ENCODE results near the gene ITM2B. TPM values are rescaled to one million over a fixed set of nuclear protein-coding genes. Genes with fewer than 3 reads are reported as not detected.

Gene ITM2B
- total and polyA plus RNA-seq, 10 of the 15 experiments (the other 5 are each of a cell fraction or from before 2014, with no cell fraction given): 2.5 to 18.1 (median 4.9) TPM

GRCh38 chr13:48273346-48273745 is 40.3 kb downstream of the ITM2B start:
- SMC1A ChIA-PET (ENCODE audit: uncharacterized antibody, unreplicated experiment): interaction anchor here (0.6 to 0.8 kb wide), 2 partner anchors 11 to 327 kb away, joined by 3 to 4 read pairs; no protein-coding TSS in a partner anchor
- in situ Hi-C loops (cut with MboI): no loop called here

GRCh38 chr13:48275507-48275906 is 42.5 kb downstream of the ITM2B start:
- Histone ChIP-seq H3K4me3 (no peak overlapping the region), H2AFZ (ENCODE audit: control insufficient read depth, low read depth, low read length) (no peak overlapping the region), H3K36me3 (ENCODE audit: control insufficient read depth in 2 of 2, insufficient read depth in 2 of 2, low read length in 1 of 2) (no peaks in the 10 kb centered on the region), H3K9ac (ENCODE audit: control insufficient read depth, insufficient read depth, low read length) (no peak overlapping the region), H3K79me2 (ENCODE audit: control insufficient read depth, insufficient read depth, low read length) (no peaks in the 10 kb centered on the region), H3K27me3 (replicated peaks in 1 of 2; ENCODE audit: control insufficient read depth in 2 of 2, insufficient read depth in 2 of 2, low read length in 1 of 2) (peaks cover 0 to 10% of the 10 kb centered on the region in 2 experiments; a peak in 2 of 4 replicates), H4K20me1 (ENCODE audit: control insufficient read depth, insufficient read depth) (no peaks in the 10 kb centered on the region), H3K9me3 (replicated peaks; ENCODE audit: control insufficient read depth, insufficient read depth, low read length) (no peaks in the 10 kb centered on the region), H3K4me1 (ENCODE audit: control insufficient read depth, insufficient read depth, low read length) (no peaks in the 10 kb centered on the region), H3K27ac (ENCODE audit: control insufficient read depth, insufficient read depth) (no peak overlapping the region), H3K4me2 (ENCODE audit: control insufficient read depth, insufficient read depth) (no peak overlapping the region)
- RAD21 ChIA-PET (ENCODE audit: unreplicated experiment): no interaction called here
- SMC1A ChIA-PET (ENCODE audit: uncharacterized antibody, unreplicated experiment): no interaction called here
- POLR2A ChIA-PET: no interaction called here
- no peak for FAIRE-seq
- no peak for DNase-seq (ENCODE audit: low read depth, low spot score)
- intact Hi-C loops (cut with micrococcal nuclease; ENCODE audit: unreplicated experiment): no loop called here
- 9% methylated on average over 4 of the region's 4 CpGs for WGBS (ENCODE audit: insufficient coverage, insufficient replicate concordance, low lambda C conversion rate, missing lambda C conversion rate)
- no TSS peak for BruUV-seq (replicated peaks)
- no peak for ATAC-seq
- CTCF ChIA-PET: no interaction called here
- in situ Hi-C loops (cut with MboI): no loop called here
- TF ChIP-seq PRDM15 (CRISPR knock-in tag; IDR thresholded peaks at IDR 0.05): no peak
- TF ChIP-seq EZH2 (IDR thresholded peaks at IDR 0.05; ENCODE audit: borderline replicate concordance, control insufficient read depth, low read depth, low read length): no peak
- no peak for TF ChIP-seq TAF1 (IDR thresholded peaks at IDR 0.05; ENCODE audit: borderline replicate concordance, low read depth, low read length)
- no peak for TF ChIP-seq ETV6 (conservative IDR thresholded peaks at IDR 0.05 in 1 of 2, IDR thresholded peaks at IDR 0.05 in 1 of 2; ENCODE audit: borderline replicate concordance in 1 of 2, low read depth in 1 of 2)
- no peak for TF ChIP-seq KLF5 (IDR thresholded peaks at IDR 0.05; ENCODE audit: partially characterized antibody)
- TF ChIP-seq NR2C1 (IDR thresholded peaks at IDR 0.05): no peak
- TF ChIP-seq BCL11A (IDR thresholded peaks at IDR 0.05; ENCODE audit: low read depth, low read length): no peak
- TF ChIP-seq TCF12 (IDR thresholded peaks at IDR 0.05; ENCODE audit: low read depth, low read length): no peak
- TF ChIP-seq EP300 (IDR thresholded peaks at IDR 0.05; ENCODE audit: borderline replicate concordance in 1 of 2, control insufficient read depth in 1 of 2, low read depth in 2 of 2, low read length in 2 of 2): no peak
- TF ChIP-seq HSF1 (IDR thresholded peaks at IDR 0.05; ENCODE audit: low read depth, low read length): no peak
- TF ChIP-seq MTA3 (IDR thresholded peaks at IDR 0.05; ENCODE audit: borderline replicate concordance, low read length): no peak

More at GRCh38 chr13:48273346-48273745, 40.3 kb downstream of the ITM2B start:
- WGBS (ENCODE audit: insufficient coverage, insufficient replicate concordance, low lambda C conversion rate, missing lambda C conversion rate): 14% methylated on average over 4 of the region's 4 CpGs
- DNase-seq (ENCODE audit: low read depth, low spot score) (no peak), ATAC-seq (no peak), FAIRE-seq (peak; percentile 13)
- Histone ChIP-seq H3K4me1 (ENCODE audit: control insufficient read depth, insufficient read depth, low read length) (no peaks in the 10 kb centered on the region), H3K4me3 (no peak overlapping the region), H4K20me1 (ENCODE audit: control insufficient read depth, insufficient read depth) (no peaks in the 10 kb centered on the region), H3K27ac (ENCODE audit: control insufficient read depth, insufficient read depth) (no peak overlapping the region), H3K9ac (ENCODE audit: control insufficient read depth, insufficient read depth, low read length) (no peak overlapping the region), H3K9me3 (replicated peaks; ENCODE audit: control insufficient read depth, insufficient read depth, low read length) (no peaks in the 10 kb centered on the region), H3K27me3 (replicated peaks in 1 of 2; ENCODE audit: control insufficient read depth in 2 of 2, insufficient read depth in 2 of 2, low read length in 1 of 2) (peaks cover 4 to 12% of the 10 kb centered on the region in 2 experiments), H3K4me2 (ENCODE audit: control insufficient read depth, insufficient read depth) (no peak overlapping the region), H3K36me3 (ENCODE audit: control insufficient read depth in 2 of 2, insufficient read depth in 2 of 2, low read length in 1 of 2) (no peaks in the 10 kb centered on the region), H3K79me2 (ENCODE audit: control insufficient read depth, insufficient read depth, low read length) (no peaks in the 10 kb centered on the region), H2AFZ (ENCODE audit: control insufficient read depth, low read depth, low read length) (no peak overlapping the region)
- BruUV-seq (replicated peaks): no TSS peak
- intact Hi-C loops (cut with micrococcal nuclease; ENCODE audit: unreplicated experiment): no loop called here
- ChIA-PET POLR2A (no interaction called here), CTCF (no interaction called here), RAD21 (ENCODE audit: unreplicated experiment) (no interaction called here)
- no peak for TF ChIP-seq MYB (IDR thresholded peaks at IDR 0.05; ENCODE audit: borderline replicate concordance, low read depth, low read length)
- no peak for TF ChIP-seq NR2C1 (IDR thresholded peaks at IDR 0.05)
- no peak for TF ChIP-seq EGR1 (IDR thresholded peaks at IDR 0.05; ENCODE audit: borderline replicate concordance in 1 of 2, low read depth in 2 of 2, low read length in 2 of 2)
- TF ChIP-seq EED (IDR thresholded peaks at IDR 0.05; ENCODE audit: low read depth): no peak

All from GM12878 (cell line).